Peyer's patch (tissue), 4 donors: ENCODE measurements around the gene DDR2.

Experiments used
- CTCF ChIP-seq, 6 experiments: fragments of 450-650 bp in 4 of 6; fragments of 200-600 bp in 2 of 6; sonication (generic) in 1 of 6; IDR thresholded peaks; one replicate each; pipeline ENCODE4 v1.5.1; 2017 to 2019; ENCODE audit warnings: antibody characterized with exemption in 6 of 6, mild to moderate bottlenecking in 3 of 6, moderate library complexity in 1 of 6
- POLR2A ChIP-seq, 2 donors: fragments of 450-650 bp; IDR thresholded peaks; one replicate each; pipeline ENCODE4 v1.5.1; 2017; ENCODE audit warnings: antibody characterized with exemption in 2 of 2, mild to moderate bottlenecking in 2 of 2, moderate library complexity in 2 of 2

DNA sequence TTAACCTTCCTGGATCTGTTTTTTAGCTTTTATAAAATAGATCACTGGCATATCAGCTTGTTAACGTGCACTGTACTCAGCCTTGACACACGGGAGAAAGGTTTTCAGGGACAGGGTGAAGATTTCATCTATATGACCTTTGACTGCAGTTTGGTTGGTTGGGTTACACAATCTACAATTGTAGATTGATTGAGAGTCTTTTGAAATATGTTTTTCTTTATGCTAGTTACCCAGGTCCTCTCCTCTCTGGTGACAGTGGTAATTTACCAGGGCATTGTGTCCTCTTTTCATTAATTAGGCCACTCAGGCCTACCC lies 48.8 kb downstream of the DDR2 start:
- no peak for TF ChIP-seq CTCF (IDR thresholded peaks at IDR 0.05)
- TF ChIP-seq POLR2A (IDR thresholded peaks at IDR 0.05): no peak
